GM18870 (cell line): ENCODE data around the gene ADGB.
A peak's percentile ranks its signal among the peaks of the same experiment; 100 is the strongest.
"Not testable (repeated sequence)": the region's sequence is repeated elsewhere in the genome, so short reads cannot be mapped to it uniquely, and the experiment has no call there.

ENCODE experiments used
- ATAC-seq: cut with Tn5 transposase; IDR thresholded peaks from one replicate; pipeline ENCODE4 v1.9.1; 2021; ENCODE audit warnings: moderate library complexity; ENCODE audit not compliant: unreplicated experiment

ADGB gene

DNA sequence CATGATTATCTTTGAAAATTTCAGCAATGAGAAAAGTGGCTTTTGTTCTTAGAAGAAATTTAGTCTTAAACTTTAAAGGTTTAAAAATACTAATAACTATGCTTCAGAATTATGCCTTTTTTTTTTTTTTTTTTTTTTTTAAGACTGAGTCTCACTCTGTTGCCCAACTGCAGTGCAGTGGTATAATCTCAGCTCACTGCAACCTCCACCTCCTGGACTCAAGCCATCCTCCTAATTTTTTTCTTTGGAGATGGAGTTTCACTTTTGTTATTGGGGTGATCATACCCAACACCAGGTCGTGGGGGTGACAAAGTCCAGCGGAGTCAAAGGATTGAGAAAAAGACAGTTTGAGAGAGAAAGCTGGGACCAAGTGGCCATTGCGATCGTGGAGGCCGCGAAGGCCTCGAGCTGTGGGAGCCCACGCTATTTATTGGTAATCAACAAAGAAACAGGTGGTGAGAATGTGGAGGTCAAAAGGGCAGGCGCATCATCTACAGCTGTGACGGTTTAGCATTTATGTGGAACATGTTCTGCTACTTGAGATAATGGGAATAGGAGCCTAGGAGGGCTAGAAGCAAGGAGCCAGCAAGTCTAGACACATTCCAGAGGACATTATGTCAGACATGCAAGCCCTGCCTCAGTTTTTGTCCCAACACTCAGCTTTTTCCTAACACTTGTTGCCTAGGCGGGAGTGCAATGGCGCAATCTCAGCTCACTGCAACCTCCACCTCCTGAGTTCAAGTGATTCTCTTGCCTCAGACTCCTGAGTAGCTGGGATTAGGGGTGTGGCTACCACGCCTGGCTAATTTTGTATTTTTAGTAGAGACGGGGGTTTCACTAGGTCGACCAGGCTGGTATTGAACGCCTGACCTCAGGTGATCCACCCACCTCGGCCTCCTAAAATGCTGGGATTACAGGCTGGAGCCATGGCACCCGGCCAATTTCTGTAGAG, 217.0 kb downstream of the ADGB start:
- not testable (repeated sequence) for ATAC-seq

DNA sequence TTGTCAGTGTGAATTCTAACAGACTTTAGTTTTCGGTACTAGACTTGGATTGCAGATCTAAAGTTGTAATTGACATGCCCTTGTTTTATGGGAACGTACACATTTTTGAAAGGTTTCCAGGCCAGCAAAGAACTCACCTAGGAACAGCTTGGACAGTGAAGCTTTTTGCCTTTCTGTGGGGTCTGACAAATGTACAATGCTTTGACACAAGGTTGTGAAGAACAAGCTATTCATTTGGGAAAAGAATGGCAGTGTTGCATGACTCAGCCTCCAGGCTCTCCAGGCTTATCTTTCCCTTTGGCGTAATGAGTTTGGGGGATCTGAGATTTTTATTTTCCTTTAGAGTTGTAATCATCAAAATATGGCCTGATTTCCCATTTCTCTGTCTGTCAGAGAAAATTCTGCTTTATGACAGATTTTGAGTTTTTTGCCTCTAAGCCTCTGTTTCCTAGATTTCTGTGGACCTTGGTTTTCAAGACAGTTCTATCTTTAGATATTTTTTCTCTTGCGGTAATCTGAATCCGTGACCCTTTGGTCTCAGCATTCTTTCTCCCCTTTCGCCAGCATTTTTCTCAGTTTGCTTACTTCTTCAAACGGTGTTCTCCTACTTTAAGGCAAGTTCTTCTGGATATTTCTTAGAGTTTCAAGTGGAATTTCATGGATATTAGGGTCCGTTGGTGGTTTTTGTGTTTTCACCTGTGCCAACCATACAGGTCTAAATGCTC, 221.0 kb downstream of the ADGB start:
- no peak for ATAC-seq

DNA sequence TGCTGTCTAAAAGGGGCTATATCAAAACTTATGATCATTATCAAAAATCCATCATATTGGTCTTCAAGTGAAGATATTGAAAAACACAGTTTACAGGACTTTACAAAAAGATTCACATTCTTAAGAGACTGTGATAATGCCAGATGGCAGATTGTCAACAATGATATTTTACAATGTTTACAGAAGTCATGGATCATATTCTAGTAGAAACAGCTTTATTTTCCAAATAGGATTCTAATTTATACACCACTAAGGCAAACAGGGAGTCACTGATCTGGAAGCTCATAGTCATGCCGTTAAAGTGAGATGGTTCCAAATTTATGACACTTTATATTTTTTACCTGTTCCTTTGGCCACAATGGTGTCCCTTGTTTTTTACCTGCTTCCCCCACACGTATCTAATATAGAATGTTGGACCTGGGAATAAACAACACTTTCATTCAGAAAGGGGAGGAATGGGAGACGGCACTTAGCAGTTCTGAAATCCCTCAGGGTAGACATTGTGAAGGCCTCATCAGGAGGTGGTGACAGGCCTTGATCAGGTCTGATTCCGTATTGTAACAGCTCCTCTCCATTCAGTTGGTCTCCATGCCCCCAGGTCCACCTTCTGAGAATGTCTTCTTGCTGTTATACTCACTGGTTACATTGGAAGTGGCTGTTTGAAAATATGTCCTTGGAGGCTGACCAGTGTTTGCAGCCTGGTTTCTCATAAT, 228.6 kb downstream of the ADGB start:
- no peak for ATAC-seq

DNA sequence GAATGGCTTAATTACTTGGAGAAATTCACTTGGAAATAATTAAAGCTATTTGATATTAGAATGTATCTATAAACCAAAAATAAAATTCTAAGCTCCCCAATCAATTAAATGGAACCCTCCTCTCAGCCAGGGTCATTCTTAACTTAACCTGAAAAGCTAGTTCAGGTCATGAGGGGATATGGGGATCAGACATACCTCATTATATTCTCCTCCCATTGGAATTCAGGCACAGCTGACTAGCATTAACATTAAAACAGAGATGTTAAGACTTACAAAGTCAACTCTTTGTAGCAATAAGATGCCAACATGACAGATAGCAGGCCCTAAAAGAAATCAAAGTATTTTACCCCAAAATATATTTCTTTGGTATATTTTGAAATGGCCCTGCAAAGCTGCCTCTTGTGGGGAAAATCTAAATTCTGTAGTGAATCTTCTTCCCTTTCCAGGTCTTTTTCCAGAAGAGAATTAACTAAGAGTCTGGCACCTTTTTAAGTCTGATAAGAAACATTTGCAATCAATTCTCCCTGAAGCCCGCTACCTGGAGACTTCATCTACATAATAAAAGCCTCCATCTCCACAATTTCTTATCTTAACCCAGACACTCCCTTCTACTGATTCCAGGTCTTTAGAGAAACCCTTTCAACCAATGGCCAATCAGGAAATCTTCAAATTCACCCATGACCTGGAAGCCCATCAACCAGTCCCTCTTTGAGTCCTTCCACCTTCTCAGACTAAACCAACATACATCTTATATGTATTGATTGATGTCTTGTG, 231.2 kb downstream of the ADGB start:
- ATAC-seq, result no peak

DNA sequence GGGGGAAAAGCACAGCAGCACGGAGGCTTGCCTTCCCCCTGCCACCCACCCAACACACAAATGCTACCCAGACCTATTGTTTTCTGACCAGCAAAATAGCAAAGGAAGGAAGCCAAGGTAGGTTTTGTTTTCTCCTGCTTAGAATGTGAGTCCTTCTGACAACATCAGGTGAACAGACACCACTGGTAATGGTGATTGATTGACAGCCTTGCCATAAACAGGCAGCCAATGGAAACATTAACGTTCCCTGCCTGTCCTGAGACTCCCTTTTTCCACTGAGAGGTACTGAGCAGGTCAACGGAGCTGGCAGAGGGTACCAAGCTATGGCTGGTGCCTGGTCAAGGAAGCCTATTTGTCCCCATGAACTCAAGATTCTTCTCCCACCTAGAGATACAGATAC, 234.4 kb downstream of the ADGB start:
- ATAC-seq, result no peak

DNA sequence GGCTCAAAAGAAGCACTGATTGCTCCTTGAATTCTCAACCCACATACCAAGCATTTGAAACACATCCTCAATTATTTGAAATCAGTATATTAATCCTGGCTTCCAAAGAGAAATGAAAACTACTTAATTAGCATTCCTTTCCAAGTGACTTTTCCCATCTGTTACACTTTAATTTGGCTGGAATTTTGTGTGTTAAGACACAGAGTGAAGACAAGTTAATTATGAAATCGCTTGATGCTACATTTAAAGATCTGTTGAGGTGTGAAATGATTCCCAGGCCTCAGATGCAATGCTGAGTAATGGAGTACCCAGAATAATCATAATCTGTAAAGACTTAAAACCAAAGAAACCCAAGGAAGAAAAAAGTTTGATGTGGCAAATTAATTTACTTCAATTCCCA, 241.4 kb downstream of the ADGB start:
- ATAC-seq, result no peak

DNA sequence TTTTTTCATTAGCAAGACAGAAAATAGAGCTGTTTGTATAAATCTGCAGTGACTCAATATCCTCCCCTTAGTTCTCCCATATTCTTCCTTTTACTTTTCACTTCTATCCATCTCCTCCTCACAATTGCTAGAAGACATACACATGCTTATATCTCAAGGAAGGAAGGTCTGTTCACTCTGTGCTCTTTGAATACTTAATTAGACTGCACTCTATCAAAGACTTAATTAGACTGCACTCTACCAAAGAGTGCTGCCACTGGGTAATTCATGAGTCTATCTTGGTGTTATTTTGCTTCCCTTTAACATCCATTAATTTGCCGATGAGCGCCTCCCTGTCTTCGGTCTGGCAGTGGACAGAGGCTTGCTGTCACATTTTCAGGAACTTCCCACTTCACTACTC, 241.9 kb downstream of the ADGB start:
- no peak for ATAC-seq

DNA sequence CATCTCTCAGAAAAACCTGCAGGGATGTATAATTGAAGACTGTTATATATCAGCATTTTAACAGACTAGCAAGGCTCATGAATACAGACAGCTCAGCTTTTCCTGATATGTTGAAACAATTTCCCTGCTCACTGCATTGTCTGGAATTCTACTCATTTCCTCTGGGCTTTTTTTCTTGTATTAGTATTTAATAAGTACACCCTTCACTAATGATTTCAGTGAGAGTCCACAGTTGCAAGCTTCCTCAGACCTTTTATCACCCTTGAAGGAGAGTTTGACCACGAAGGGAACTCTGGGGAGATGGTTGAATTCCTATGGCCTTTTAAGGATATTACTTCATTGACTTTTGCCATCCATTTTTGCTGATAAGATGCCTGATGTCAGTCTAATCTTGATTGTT, 248.7 kb downstream of the ADGB start:
- ATAC-seq, result no peak

DNA sequence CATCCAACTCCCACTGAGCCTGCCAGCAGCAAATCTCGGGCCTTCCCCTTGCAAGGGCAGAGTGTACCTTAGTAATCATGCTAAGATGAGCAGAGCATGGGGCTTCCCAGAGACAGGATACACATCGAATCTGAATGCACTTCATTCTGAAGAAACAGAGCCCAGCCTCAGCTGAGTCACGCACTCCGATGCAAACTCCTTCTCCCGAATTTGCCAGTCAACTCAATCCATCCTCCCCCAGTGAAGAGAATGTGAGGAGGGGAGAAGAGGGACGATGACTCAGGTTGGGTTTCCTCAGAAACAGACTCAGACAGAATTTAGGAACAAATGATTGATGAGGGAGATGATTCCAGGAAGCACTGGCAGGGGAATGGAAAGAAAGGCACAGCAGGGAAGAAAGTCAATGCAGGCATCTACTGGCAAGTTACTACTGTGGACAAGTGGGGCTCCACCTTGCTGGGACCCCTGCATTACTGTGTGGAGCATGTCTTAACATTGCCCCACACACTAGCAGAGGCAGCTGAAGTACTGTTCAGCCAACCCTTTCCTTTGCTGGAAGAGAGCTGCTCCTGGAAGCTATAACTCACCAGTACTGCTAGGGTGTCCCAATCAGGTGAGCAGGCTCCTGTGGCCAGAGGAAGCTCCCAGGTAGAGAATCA, 251.6 kb downstream of the ADGB start:
- ATAC-seq, result no peak

DNA sequence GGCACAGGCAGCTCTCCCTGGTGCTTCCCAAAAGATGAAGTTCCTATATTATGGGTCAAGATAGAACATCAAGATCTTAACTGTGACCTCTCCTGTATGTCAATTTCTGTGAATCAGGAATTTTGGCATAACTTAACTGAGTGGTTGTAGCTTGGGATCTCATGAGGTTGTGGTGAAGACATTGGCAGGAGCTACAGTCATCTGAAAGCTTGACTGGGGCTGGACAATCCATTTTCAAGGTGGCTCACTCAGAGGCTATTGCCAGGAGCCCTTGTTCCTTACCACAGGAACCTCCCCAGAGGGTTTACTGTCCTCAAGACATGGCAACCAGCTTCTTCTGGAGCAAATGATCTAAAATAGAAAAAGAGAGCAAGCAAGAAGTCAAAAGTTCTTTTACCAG, 252.2 kb downstream of the ADGB start:
- ATAC-seq, result no peak

DNA sequence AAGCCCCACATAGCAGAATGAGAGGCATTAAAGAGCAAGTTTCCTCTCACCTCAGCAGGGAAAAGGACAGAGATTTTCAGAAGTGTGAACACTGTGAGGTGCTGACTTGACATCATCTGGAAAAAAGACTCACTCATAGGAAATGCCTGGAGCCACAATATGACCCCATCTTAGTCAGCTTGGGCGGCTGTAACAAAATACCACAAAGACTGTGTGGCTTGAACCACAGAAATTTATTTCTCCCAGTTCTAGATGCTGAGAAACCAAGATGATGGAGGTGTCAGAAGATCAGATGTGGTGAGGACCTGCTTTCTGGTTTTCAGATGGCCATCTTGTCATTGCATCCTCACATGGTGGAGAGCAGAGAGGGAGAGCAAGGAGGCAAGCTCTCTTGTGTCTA, 253.1 kb downstream of the ADGB start:
- ATAC-seq, result no peak

DNA sequence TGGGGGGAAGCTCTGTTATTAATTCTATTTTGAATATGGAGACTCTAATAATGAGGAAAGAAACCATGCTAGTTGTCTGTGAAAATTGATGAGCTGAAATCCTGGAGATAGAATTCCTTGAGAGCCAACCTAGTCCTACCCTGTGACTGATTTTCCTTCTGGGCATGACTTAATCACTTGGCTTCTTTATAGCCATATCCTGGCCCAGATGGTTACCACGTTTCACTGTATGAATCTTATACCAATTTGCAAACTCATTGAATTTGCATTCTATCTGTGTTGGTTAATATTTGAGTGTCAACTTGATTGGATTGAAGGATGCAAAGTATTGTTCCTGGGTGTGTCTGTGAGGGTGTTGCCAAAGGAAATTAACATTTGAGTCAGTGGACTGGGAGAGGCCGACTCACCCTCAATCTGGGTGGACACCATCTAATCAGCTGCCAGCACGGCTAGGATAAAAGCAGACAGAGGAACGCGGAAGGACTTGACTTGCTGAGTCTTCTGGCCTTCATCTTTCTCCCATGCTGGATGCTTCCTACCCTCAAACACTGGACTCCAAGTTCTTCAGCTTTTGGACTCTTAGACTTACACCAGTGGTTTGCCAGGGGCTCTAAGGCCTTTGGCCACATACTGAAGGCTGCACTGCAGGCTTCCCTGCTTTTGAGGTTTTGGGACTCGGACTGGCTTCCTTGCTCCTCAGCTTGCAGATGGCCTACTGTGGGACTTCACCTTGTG, 255.9 kb downstream of the ADGB start:
- ATAC-seq, result not testable (repeated sequence)

DNA sequence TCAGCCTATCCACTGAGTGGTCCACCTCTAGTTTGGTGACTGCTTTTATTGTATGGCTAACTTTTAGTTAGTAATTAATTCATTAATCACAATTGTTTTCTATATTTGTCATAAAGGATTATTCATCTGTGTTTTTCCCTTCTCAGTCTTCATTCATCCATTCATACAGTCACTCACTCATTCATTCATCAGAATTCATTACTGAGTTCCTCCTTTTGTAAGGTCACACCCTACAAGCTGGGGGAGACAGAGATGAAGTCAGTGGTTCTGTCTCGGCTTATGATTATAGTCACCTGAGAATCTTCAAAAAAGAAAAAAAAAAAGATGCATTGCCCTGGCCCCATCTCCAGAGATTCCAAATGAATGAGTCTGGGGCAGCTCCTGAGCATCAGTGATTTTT, 257.1 kb downstream of the ADGB start:
- ATAC-seq, result peak; percentile 3

DNA sequence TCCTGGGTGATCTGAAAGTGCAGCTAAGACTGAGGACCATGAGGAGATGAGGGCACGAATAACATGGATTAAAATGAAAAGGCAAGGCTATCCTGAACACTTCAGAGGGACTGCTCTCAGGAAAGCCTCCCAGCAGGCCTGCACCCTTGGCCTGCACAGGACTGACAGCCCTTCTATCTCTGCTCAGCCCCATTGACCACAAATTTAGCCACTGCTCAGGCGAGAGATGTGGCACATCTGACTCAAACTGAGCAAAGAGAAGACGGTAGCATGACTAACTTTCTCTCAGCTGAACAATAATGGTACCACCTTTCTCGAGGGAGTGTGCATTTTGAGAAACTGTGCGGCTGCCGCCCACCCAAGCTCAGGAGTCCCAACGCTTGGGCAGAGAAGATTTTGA, 257.5 kb downstream of the ADGB start:
- peak; percentile 77 for ATAC-seq

DNA sequence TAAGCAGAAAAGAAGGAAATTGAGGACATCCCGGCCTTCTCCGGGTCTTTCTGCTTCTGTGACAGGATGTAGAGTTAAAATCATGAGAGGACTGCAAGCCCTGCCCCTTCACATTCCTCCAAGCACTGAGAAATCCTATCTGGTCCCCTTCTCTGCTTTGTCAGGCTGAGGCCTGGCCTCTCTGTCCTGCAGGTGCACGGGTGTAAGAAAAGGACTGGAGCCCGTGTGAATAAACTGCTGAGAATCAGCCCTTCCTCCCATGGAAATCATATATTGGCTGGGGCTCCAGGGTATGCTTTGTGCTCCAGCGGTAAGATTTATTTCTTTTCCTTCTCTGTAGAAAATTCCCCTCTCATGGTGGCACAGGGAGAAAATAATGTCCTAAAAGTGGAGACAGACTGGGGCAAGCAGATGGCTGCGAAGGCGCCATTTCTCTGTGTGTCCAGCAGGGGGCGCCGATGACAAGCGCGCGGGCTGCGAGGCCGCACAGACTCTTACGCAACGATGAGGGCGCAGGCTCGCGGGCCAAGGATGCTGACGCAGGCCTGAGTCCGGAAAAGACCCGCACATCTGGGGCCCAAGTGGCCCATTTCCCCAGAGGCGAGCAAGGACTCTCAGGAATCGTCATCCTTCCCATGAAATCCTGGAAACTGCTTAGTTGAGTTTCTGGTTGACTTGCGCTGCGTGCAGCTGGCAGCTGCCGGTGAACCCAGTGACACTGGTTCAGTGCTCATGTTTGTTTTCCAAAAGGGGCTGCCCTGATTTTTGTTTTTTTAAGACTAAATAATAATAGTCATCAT, 258.6 kb downstream of the ADGB start:
- ATAC-seq, result peak; percentile 79

DNA sequence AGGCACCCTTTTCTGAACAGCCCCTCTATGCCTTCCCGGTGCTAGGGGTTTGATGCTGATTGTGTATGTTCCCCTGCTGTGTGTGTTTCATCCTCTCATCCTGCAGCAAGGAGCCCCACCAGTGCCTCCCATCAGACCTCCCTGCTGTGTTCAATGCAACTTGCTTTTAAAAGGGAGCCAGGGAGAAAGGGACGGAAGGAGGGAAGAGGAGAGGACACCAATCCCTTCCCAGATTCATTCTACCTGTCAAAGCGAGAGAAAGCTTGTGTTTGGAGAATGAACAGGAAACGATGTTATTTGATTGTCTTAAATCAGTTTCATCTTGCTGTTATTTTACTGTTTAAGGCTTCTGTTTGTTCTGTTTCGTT, 259.2 kb downstream of the ADGB start:
- ATAC-seq, result no peak

DNA sequence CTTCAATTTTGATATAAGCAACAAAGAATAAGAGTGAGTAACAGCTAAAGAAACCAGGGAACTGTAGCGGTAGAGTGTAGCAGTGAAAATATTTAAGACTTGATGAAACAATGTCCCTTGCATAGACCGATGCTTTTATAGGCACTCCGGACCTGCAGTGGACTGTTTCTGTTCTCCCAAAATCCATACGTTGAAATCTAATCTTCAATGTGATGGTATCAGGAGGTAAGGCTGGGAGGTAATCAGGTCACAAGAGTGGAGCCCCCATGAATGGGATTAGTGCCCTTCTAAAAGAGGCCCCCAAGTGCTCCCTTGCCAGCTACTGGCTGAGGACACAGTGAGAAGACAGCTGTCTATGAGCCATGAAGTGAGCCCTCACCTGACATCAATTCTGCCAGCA, 260.4 kb downstream of the ADGB start:
- no peak for ATAC-seq

DNA sequence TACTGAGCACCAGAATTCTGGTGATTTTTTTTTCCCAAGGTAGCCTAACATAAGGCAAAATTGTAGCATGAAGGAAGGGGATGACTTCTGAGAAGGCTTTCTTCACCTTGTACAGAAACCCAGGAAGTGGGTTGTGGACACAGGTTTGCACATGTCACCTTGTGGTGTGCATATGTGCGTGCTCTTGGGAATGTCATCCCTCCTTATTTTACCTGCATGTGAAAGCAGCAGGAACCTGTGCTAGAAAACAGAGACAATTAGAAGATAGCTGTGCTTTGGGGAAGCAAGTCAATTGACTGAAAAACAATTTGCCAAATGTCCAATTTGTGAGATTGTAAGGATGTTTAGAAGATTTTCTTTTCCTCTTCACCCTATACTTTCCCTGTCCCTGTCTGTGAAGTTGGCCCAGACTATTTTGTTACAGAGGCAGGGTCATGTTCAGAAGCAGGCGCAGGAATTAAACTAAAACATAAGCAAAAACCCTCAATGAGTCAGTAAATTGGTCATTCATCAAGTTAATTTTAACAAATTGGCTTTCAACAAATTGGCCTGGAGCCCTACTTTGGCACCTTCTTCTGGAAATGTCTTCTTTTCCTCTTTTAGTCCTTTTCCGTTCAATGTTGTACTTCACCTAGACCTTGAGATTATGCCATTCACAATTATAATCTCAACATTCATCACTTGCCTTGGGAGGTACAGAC, 261.2 kb downstream of the ADGB start:
- no peak for ATAC-seq
